Karpas-422 (cell line): Measurements from ENCODE around the gene ISOC1. TPM values are rescaled to one million over a fixed set of nuclear protein-coding genes. Genes with fewer than 3 reads are reported as not detected.

Source experiments
- DNase-seq: peaks from one replicate; pipeline ENCODE4 v3.0.0-alpha.2; 2015
- H2AFZ ChIP-seq: fragments of 200-600 bp; sonication (generic); 2 replicates; pipeline ENCODE4 v1.6.1; 2014; ENCODE audit warnings: antibody characterized with exemption, low read length, mixed read lengths
- H3K27ac ChIP-seq: fragments of 200-600 bp; sonication (generic); 2 replicates; pipeline ENCODE4 v1.5.1; 2014; ENCODE audit warnings: mild to moderate bottlenecking, low read length, moderate library complexity
- H3K27me3 ChIP-seq: fragments of 200-600 bp; sonication (generic); 2 replicates; pipeline ENCODE4 v1.6.1; 2014; ENCODE audit warnings: low read length, mixed read lengths
- H3K36me3 ChIP-seq: fragments of 200-600 bp; sonication (generic); 2 replicates; pipeline ENCODE4 v1.6.1; 2014; ENCODE audit warnings: low read length, mixed read lengths; ENCODE audit not compliant: insufficient read depth
- H3K4me1 ChIP-seq: fragments of 200-600 bp; sonication (generic); 2 replicates; pipeline ENCODE4 v1.6.1; 2014; ENCODE audit warnings: mild to moderate bottlenecking, low read length, mixed read lengths
- H3K4me2 ChIP-seq: fragments of 200-600 bp; sonication (generic); 2 replicates; pipeline ENCODE4 v1.6.1; 2014; ENCODE audit warnings: low read length, low read depth, mild to moderate bottlenecking; ENCODE audit not compliant: poor library complexity, severe bottlenecking
- H3K4me3 ChIP-seq: fragments of 200-600 bp; sonication (generic); 2 replicates; pipeline ENCODE4 v1.5.1; 2014; ENCODE audit warnings: mild to moderate bottlenecking, antibody characterized with exemption, low read length, mixed read lengths
- H3K79me2 ChIP-seq: fragments of 200-600 bp; sonication (generic); 2 replicates; pipeline ENCODE4 v1.6.1; 2014; ENCODE audit warnings: mild to moderate bottlenecking, low read length, mixed read lengths
- H3K9ac ChIP-seq: fragments of 200-600 bp; sonication (generic); 2 replicates; pipeline ENCODE4 v1.6.0; 2014; ENCODE audit warnings: low read length
- H3K9me2 ChIP-seq: fragments of 200-600 bp; sonication (generic), shearing (Covaris generic); replicated peaks from 2 replicates; pipeline ENCODE4 v1.6.0; 2014; ENCODE audit warnings: mild to moderate bottlenecking, low read length, moderate library complexity; ENCODE audit not compliant: insufficient read depth
- H3K9me3 ChIP-seq: fragments of 300-700, 200-600 bp; sonication (generic); 2 replicates; pipeline ENCODE4 v1.6.1; 2014; ENCODE audit warnings: low read length, mixed read lengths
- H4K20me1 ChIP-seq: fragments of 200-600 bp; sonication (generic); 2 replicates; pipeline ENCODE4 v1.6.1; 2014; ENCODE audit warnings: mild to moderate bottlenecking, antibody characterized with exemption, low read length, low read depth; ENCODE audit not compliant: insufficient read depth
- total RNA-seq: library from RNA; depleted of rRNA; stranded (reverse); fragments of >200 nt; shearing (Covaris generic); gene quantifications from 2 replicates; pipeline ENCODE4 v1.2.3, GENCODE V29; 2014; ENCODE audit warnings: low replicate concordance

Gene ISOC1
- total RNA-seq, 1 experiment from 2014 or later: 20.3 TPM

- H3K4me1 ChIP-seq: no peaks in the 10 kb centered on the region
- no peak overlapping the region for H3K9ac ChIP-seq
- H3K4me3 ChIP-seq: no peak overlapping the region
Measured at GRCh38 chr5:129078660-129079059, 15.9 kb upstream of the ISOC1 start.

GRCh38 chr5:129079496-129079895 is 15.1 kb upstream of the ISOC1 start:
- Histone ChIP-seq H3K9me2 (no peaks in the 10 kb centered on the region), H2AFZ (no peak overlapping the region), H3K36me3 (no peaks in the 10 kb centered on the region), H3K27me3 (no peaks in the 10 kb centered on the region), H3K4me3 (no peak overlapping the region), H3K27ac (no peak overlapping the region), H3K79me2 (no peaks in the 10 kb centered on the region), H3K4me1 (no peaks in the 10 kb centered on the region), H3K9ac (no peak overlapping the region), H3K9me3 (no peaks in the 10 kb centered on the region), H3K4me2 (no peak overlapping the region), H4K20me1 (no peaks in the 10 kb centered on the region)
- DNase-seq: no peak

More at GRCh38 chr5:129078660-129079059, 15.9 kb upstream of the ISOC1 start:
- H3K36me3 ChIP-seq: no peaks in the 10 kb centered on the region
- H3K79me2 ChIP-seq: no peaks in the 10 kb centered on the region
- DNase-seq: no peak
- H3K27ac ChIP-seq: no peak overlapping the region
- no peaks in the 10 kb centered on the region for H3K27me3 ChIP-seq
- no peak overlapping the region for H2AFZ ChIP-seq
- no peaks in the 10 kb centered on the region for H4K20me1 ChIP-seq
- no peaks in the 10 kb centered on the region for H3K9me2 ChIP-seq
- H3K9me3 ChIP-seq: no peaks in the 10 kb centered on the region
- H3K4me2 ChIP-seq: no peak overlapping the region

GRCh38 chr5:129080766-129081165 is 13.8 kb upstream of the ISOC1 start:
- DNase-seq: no peak
- H3K9me3 ChIP-seq: no peaks in the 10 kb centered on the region
- no peak overlapping the region for H3K27ac ChIP-seq
- no peak overlapping the region for H3K4me3 ChIP-seq
- H3K27me3 ChIP-seq: no peaks in the 10 kb centered on the region
- H3K4me1 ChIP-seq: no peaks in the 10 kb centered on the region
- H3K36me3 ChIP-seq: no peaks in the 10 kb centered on the region
- no peaks in the 10 kb centered on the region for H4K20me1 ChIP-seq
- H3K79me2 ChIP-seq: no peaks in the 10 kb centered on the region
- no peak overlapping the region for H3K9ac ChIP-seq
- no peaks in the 10 kb centered on the region for H3K9me2 ChIP-seq
- no peak overlapping the region for H2AFZ ChIP-seq
- no peak overlapping the region for H3K4me2 ChIP-seq

- Histone ChIP-seq H3K4me2 (no peak overlapping the region), H3K9me2 (no peaks in the 10 kb centered on the region), H3K9ac (no peak overlapping the region), H3K79me2 (no peaks in the 10 kb centered on the region), H3K36me3 (no peaks in the 10 kb centered on the region), H3K27me3 (no peaks in the 10 kb centered on the region), H3K9me3 (no peaks in the 10 kb centered on the region), H3K4me3 (no peak overlapping the region), H3K27ac (no peak overlapping the region), H4K20me1 (no peaks in the 10 kb centered on the region), H2AFZ (no peak overlapping the region), H3K4me1 (no peaks in the 10 kb centered on the region)
- no peak for DNase-seq
Measured at GRCh38 chr5:129082225-129083136, 12.1 kb upstream of the ISOC1 start.

GRCh38 chr5:129094924-129095899 is 663 bp downstream of the ISOC1 start:
- Histone ChIP-seq H3K4me1 (peaks cover 20% of the 10 kb centered on the region), H3K9ac (peak overlapping the region; percentile 64), H4K20me1 (peaks cover 2% of the 10 kb centered on the region; the same call in 1 of the 2 replicates), H3K79me2 (peaks cover 10% of the 10 kb centered on the region), H3K4me2 (peak overlapping the region; percentile 77), H3K36me3 (no peaks in the 10 kb centered on the region), H3K4me3 (peak overlapping the region; percentile 82), H2AFZ (peak overlapping the region; percentile 96), H3K9me2 (no peaks in the 10 kb centered on the region), H3K27me3 (no peaks in the 10 kb centered on the region), H3K27ac (no peak overlapping the region), H3K9me3 (no peaks in the 10 kb centered on the region)
- peak; percentile 67 for DNase-seq

GRCh38 chr5:129096382-129096991 is 1.9 kb downstream of the ISOC1 start:
- no peak for DNase-seq
- H3K4me1 ChIP-seq: peaks cover 20% of the 10 kb centered on the region
- H4K20me1 ChIP-seq: peaks cover 2% of the 10 kb centered on the region; the same call in 1 of the 2 replicates
- no peaks in the 10 kb centered on the region for H3K27me3 ChIP-seq
- H3K9ac ChIP-seq: no peak overlapping the region
- no peak overlapping the region for H2AFZ ChIP-seq
- no peaks in the 10 kb centered on the region for H3K9me2 ChIP-seq
- no peaks in the 10 kb centered on the region for H3K36me3 ChIP-seq
- no peak overlapping the region for H3K4me2 ChIP-seq
- H3K9me3 ChIP-seq: no peaks in the 10 kb centered on the region
- H3K4me3 ChIP-seq: no peak overlapping the region
- H3K79me2 ChIP-seq: peaks cover 12% of the 10 kb centered on the region
- H3K27ac ChIP-seq: no peak overlapping the region

GRCh38 chr5:129097498-129098296 is 3.1 kb downstream of the ISOC1 start:
- Histone ChIP-seq H3K9me2 (no peaks in the 10 kb centered on the region), H3K9ac (no peak overlapping the region), H2AFZ (no peak overlapping the region), H3K79me2 (peaks cover 19% of the 10 kb centered on the region), H3K27me3 (no peaks in the 10 kb centered on the region), H3K36me3 (no peaks in the 10 kb centered on the region), H3K9me3 (no peaks in the 10 kb centered on the region), H3K27ac (no peak overlapping the region), H3K4me2 (no peak overlapping the region), H3K4me1 (peaks cover 20% of the 10 kb centered on the region), H4K20me1 (peaks cover 2% of the 10 kb centered on the region; the same call in 1 of the 2 replicates), H3K4me3 (no peak overlapping the region)
- DNase-seq: no peak
